ENCODE results near the gene TEX14. TPM values are rescaled to one million over a fixed set of nuclear protein-coding genes. Genes with fewer than 3 reads are reported as not detected.

The TEX14 gene
- polyA plus RNA-seq, 1 donor (not counting 4 experiments of a cell fraction or from before 2014, with no cell fraction given): 0.16 TPM

DNA sequence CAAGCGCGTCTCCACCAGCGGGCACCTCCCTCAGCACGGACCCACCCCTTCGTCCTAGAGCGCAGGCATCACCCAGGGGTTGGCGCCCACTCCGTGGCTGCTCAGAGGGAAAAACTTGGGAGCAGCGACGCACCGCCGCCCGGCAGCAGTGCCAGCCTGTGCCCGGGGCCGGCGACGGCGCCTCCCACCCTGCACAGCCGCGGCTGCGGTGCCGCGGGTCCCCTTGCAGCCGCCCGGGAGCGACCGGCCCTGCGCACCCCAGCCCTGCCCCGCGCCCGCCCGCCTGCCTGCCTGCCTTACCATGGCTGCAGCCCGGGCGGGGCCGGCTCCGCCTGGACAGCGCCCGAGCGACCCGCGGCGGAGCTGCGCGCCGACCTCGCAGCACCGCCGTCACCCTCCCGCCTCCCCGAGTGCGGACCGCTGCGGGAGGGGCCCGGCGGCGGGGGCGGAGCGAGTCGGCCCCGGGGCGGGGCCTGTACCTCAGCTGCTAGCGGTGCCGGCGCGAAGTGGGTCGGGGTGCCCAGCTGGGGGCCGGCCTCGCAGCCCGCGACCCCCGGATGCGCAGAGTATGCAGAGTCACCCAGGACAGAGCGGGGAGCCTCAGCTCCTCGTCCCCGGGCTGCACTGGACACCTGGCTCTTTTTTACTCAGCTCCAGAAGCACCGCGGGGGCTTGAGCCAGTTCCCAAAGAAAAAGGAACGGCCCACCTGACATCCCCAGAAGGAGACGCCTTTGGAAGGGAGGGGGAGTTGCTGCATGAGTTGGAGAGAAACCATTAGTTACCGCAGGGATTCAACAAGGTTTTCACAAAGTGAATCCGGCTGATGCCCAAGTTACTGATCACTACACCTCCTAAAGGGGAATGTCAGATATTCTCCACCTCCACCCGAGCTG lies 159.9 kb downstream of the TEX14 start:
- H3K27ac ChIP-seq (ENCODE audit: control insufficient read depth, insufficient read depth, low read length): no peak overlapping the region

DNA sequence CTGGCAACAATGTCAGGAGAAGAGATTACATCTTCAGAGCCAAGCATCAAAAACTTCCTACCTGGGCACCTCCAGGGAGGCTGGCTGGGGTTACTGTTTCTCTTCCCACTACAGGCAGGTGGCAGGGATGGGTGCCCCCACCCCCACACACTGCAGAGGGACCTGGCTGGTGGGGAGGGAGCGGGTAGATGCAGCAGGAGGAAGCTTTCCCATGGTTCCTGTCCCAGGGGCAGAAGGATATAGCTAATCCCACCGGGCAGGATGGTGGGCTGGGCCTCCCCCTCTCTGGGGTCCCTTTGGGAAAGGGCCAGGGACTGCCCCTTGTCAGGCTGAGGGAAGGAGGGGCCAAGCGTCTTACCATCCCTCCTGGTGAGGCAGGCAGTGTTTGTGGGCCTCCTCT lies 160.7 kb downstream of the TEX14 start:
- dilution Hi-C loops (cut with MboI; ENCODE audit: extremely low pct_ligation_motif_present, low sequenced_read_pairs): no loop called here
- FAIRE-seq: no peak
- TF ChIP-seq EZH2 (IDR thresholded peaks at IDR 0.05; ENCODE audit: low read length): no peak
- TF ChIP-seq, protein P1, sequence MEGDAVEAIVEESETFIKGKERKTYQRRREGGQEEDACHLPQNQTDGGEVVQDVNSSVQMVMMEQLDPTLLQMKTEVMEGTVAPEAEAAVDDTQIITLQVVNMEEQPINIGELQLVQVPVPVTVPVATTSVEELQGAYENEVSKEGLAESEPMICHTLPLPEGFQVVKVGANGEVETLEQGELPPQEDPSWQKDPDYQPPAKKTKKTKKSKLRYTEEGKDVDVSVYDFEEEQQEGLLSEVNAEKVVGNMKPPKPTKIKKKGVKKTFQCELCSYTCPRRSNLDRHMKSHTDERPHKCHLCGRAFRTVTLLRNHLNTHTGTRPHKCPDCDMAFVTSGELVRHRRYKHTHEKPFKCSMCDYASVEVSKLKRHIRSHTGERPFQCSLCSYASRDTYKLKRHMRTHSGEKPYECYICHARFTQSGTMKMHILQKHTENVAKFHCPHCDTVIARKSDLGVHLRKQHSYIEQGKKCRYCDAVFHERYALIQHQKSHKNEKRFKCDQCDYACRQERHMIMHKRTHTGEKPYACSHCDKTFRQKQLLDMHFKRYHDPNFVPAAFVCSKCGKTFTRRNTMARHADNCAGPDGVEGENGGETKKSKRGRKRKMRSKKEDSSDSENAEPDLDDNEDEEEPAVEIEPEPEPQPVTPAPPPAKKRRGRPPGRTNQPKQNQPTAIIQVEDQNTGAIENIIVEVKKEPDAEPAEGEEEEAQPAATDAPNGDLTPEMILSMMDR (optimal IDR thresholded peaks at IDR 0.05 in 1 of 3, IDR thresholded peaks at IDR 0.05 in 1 of 3, conservative IDR thresholded peaks at IDR 0.05 in 1 of 3; ENCODE audit: extremely low read depth in 1 of 3, insufficient read depth in 2 of 3, low read length in 3 of 3): no peak
- Histone ChIP-seq H3K4me1 (ENCODE audit: control insufficient read depth, extremely low read depth, insufficient read depth, low read length) (peaks cover 8% of the 10 kb centered on the region), H3K79me2 (ENCODE audit: control insufficient read depth, insufficient read depth, low read length) (no peaks in the 10 kb centered on the region), H3K9me3 (ENCODE audit: control insufficient read depth, low read depth, low read length) (no peaks in the 10 kb centered on the region), H3K27ac (ENCODE audit: control insufficient read depth, insufficient read depth, low read length) (no peak overlapping the region), H3K9me1 (ENCODE audit: control insufficient read depth, extremely low read depth, insufficient read depth, low read length) (no peaks in the 10 kb centered on the region), H4K20me1 (ENCODE audit: control insufficient read depth, extremely low read depth, insufficient read depth, low read length) (no peaks in the 10 kb centered on the region), H3K4me3 (ENCODE audit: control insufficient read depth in 2 of 3, extremely low read depth in 1 of 3, insufficient read depth in 2 of 3, low read depth in 1 of 3, low read length in 3 of 3) (no peak overlapping the region), H3K36me3 (ENCODE audit: control insufficient read depth in 2 of 2, extremely low read depth in 1 of 2, insufficient read depth in 2 of 2, low read length in 2 of 2) (no peaks in the 10 kb centered on the region), H3K4me2 (ENCODE audit: control insufficient read depth, extremely low read depth, insufficient read depth, low read depth, low read length) (peak overlapping the region; percentile 58), H2AFZ (ENCODE audit: control insufficient read depth, low read length) (no peak overlapping the region), H3K9ac (ENCODE audit: control insufficient read depth, extremely low read depth, insufficient read depth, low read length) (no peak overlapping the region), H3K27me3 (ENCODE audit: control insufficient read depth, extremely low read depth, insufficient read depth, low read length) (peaks cover 18% of the 10 kb centered on the region)
- DNase-seq (ENCODE audit: low read depth, low spot score): no peak

More for the DNA sequence above, 159.9 kb downstream of the TEX14 start:
- Histone ChIP-seq H3K27me3 (ENCODE audit: control insufficient read depth, extremely low read depth, insufficient read depth, low read length) (peaks cover 18% of the 10 kb centered on the region), H2AFZ (ENCODE audit: control insufficient read depth, low read length) (peak overlapping the region; percentile 32), H3K4me2 (ENCODE audit: control insufficient read depth, extremely low read depth, insufficient read depth, low read depth, low read length) (peak overlapping the region; percentile 58), H4K20me1 (ENCODE audit: control insufficient read depth, extremely low read depth, insufficient read depth, low read length) (no peaks in the 10 kb centered on the region), H3K36me3 (ENCODE audit: control insufficient read depth in 2 of 2, extremely low read depth in 1 of 2, insufficient read depth in 2 of 2, low read length in 2 of 2) (no peaks in the 10 kb centered on the region), H3K9me3 (ENCODE audit: control insufficient read depth, low read depth, low read length) (no peaks in the 10 kb centered on the region), H3K9ac (ENCODE audit: control insufficient read depth, extremely low read depth, insufficient read depth, low read length) (peak overlapping the region; percentile 8), H3K79me2 (ENCODE audit: control insufficient read depth, insufficient read depth, low read length) (no peaks in the 10 kb centered on the region), H3K4me1 (ENCODE audit: control insufficient read depth, extremely low read depth, insufficient read depth, low read length) (peaks cover 4% of the 10 kb centered on the region), H3K9me1 (ENCODE audit: control insufficient read depth, extremely low read depth, insufficient read depth, low read length) (no peaks in the 10 kb centered on the region), H3K4me3 (ENCODE audit: control insufficient read depth in 2 of 3, extremely low read depth in 1 of 3, insufficient read depth in 2 of 3, low read depth in 1 of 3, low read length in 3 of 3) (peak overlapping the region; percentile 23 to 54 (median 32))
- FAIRE-seq (no peak), DNase-seq (ENCODE audit: low read depth, low spot score) (no peak)
- dilution Hi-C loops (cut with MboI; ENCODE audit: extremely low pct_ligation_motif_present, low sequenced_read_pairs): no loop called here
- TF ChIP-seq, protein P1 (optimal IDR thresholded peaks at IDR 0.05 in 1 of 3, IDR thresholded peaks at IDR 0.05 in 1 of 3, conservative IDR thresholded peaks at IDR 0.05 in 1 of 3; ENCODE audit: extremely low read depth in 1 of 3, insufficient read depth in 2 of 3, low read length in 3 of 3): no peak
- TF ChIP-seq EZH2 (IDR thresholded peaks at IDR 0.05; ENCODE audit: low read length): no peak

All from keratinocyte (primary cell).